Measurements from ENCODE around the gene ANKZF1. TPM values are rescaled to one million over a fixed set of nuclear protein-coding genes. Genes with fewer than 3 reads are reported as not detected.
A peak's percentile ranks its signal among the peaks of the same experiment; 100 is the strongest.

ANKZF1 gene
- polyA plus RNA-seq, 3 donors, result 7.6 to 79.3 (median 10.4) TPM

DNA sequence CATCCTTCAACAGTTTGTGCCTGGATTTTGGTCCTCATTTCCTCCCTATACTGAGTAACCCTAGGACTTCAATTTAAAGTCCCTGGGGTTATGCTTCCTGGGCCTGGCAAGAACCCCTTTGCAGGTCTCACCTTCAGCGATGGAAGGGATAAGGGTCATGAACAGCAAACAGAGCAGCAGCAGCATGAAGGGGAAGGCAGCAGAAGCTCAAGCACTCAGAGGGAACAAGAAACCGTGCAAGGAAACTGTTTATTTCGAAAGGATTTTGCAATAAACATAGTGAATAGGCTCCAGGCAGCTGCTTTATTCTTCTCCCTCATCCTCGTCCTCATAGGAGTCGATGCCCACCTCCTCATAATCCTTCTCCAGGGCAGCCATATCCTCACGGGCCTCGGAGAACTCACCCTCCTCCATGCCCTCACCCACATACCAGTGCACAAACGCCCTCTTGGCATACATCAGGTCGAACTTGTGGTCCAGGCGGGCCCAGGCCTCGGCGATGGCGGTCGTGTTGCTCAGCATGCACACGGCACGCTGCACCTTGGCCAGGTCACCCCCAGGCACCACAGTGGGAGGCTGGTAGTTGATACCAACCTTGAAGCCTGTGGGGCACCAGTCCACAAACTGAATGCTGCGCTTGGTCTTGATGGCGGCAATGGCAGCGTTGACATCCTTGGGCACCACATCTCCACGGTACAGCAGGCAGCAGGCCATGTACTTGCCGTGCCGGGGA is 20.6 kb downstream of the ANKZF1 start:
- peak overlapping the region; percentile 88 to 90 for H3K4me3 Mint-ChIP-seq
- peaks cover 19 to 35% of the 10 kb centered on the region in 2 donors for H3K36me3 ChIP-seq (replicated peaks in 1 of 2; ENCODE audit: control insufficient read depth in 1 of 2, insufficient read depth in 2 of 2, low read length in 2 of 2)
- TF ChIP-seq CTCF (IDR thresholded peaks at IDR 0.05), result no peak
- peaks cover 0 to 3% (median 0%) of the 10 kb centered on the region in 3 donors for H3K27me3 Mint-ChIP-seq (ENCODE audit: low read depth in 3 of 3)
- peak overlapping the region; percentile 84 to 95 (median 93) for H3K27ac Mint-ChIP-seq
- peak overlapping the region; percentile 19 to 96 (median 25) for H3K4me3 ChIP-seq (replicated peaks in 1 of 3; ENCODE audit: low read depth in 2 of 3, low read length in 3 of 3)
- H3K4me2 ChIP-seq (replicated peaks; ENCODE audit: extremely low read depth, low read length, poor library complexity, severe bottlenecking), result peak overlapping the region; percentile 82
- H4K20me1 ChIP-seq (ENCODE audit: insufficient read depth, low read length), result peaks cover 30% of the 10 kb centered on the region
- peak overlapping the region; percentile 50 for H3K9ac ChIP-seq (ENCODE audit: insufficient read depth, low read length, poor library complexity, severe bottlenecking)
- no peak overlapping the region for H2AFZ ChIP-seq (ENCODE audit: insufficient read depth, low read depth, low read length, poor library complexity, severe bottlenecking)
- H3K4me1 ChIP-seq (ENCODE audit: control insufficient read depth in 1 of 2, insufficient read depth in 2 of 2, low read length in 2 of 2), result peaks cover 77 to 91% of the 10 kb centered on the region in 2 donors
- H3K79me2 ChIP-seq (ENCODE audit: insufficient read depth, low read length), result peaks cover 89% of the 10 kb centered on the region
- H3K36me3 Mint-ChIP-seq, result peaks cover 28 to 47% of the 10 kb centered on the region in 2 donors
- H3K9me3 ChIP-seq (replicated peaks in 1 of 2; ENCODE audit: control insufficient read depth in 1 of 2, insufficient read depth in 1 of 2, low read length in 2 of 2), result no peaks in the 10 kb centered on the region
- H3K9me3 Mint-ChIP-seq, result no peaks in the 10 kb centered on the region
- H3K4me1 Mint-ChIP-seq, result peaks cover 71% of the 10 kb centered on the region
- H3K27ac ChIP-seq (ENCODE audit: low read depth in 1 of 2, low read length in 2 of 2), result peak overlapping the region; percentile 80 to 90
- intact Hi-C loops (cut with micrococcal nuclease), result loop anchor here (5.0 kb wide), 2 partner anchors 33 to 73 kb away; partner anchors contain the start of genes ABCB6 (in 2 of the 2), CNPPD1 (in 1 of the 2) and RETREG2 (in 1 of the 2)
- DNase-seq, result peak in 2 of 3 donors; percentile 27 to 57
- H3K27me3 ChIP-seq (ENCODE audit: control insufficient read depth in 2 of 2, insufficient read depth in 2 of 2, low read length in 2 of 2), result no peaks in the 10 kb centered on the region
- 66% methylated on average over 20 of the region's 22 CpGs for WGBS (ENCODE audit: insufficient coverage)

DNA sequence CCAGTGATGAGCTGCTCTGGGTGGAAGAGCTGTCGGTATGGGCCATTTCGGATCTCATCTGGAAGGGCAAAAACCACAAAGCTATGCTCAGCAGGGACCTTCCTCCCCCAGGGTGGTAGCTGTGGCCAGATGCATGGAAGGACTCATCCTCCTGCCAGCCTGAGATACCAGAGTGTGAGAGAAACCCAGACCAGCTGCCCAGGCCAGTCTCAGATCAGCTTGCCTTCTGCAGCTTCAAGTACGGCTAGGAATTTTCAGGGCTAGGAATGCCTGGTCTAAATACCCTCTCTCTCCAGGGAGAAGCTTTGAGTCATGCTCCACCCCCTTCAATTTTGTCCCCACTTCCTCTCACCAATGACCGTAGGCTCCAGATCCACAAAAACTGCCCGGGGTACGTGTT is 22.1 kb downstream of the ANKZF1 start:
- Mint-ChIP-seq H3K36me3 (peaks cover 28 to 47% of the 10 kb centered on the region in 2 donors), H3K27ac (peak overlapping the region; percentile 88 to 95 (median 93)), H3K4me3 (peak overlapping the region; percentile 90 to 96), H3K4me1 (peaks cover 70% of the 10 kb centered on the region), H3K9me3 (no peaks in the 10 kb centered on the region), H3K27me3 (ENCODE audit: low read depth in 3 of 3) (peaks cover 0 to 3% (median 0%) of the 10 kb centered on the region in 3 donors)
- peak overlapping the region; percentile 84 for H3K9ac ChIP-seq (ENCODE audit: insufficient read depth, low read length, poor library complexity, severe bottlenecking)
- H3K27me3 ChIP-seq (ENCODE audit: control insufficient read depth in 2 of 2, insufficient read depth in 2 of 2, low read length in 2 of 2), result no peaks in the 10 kb centered on the region
- intact Hi-C loops (cut with micrococcal nuclease), result loop anchor here (5.0 kb wide), 2 partner anchors 34 to 74 kb away; partner anchors contain the start of genes ABCB6 (in 2 of the 2), CNPPD1 (in 1 of the 2) and RETREG2 (in 1 of the 2)
- WGBS (ENCODE audit: insufficient coverage), result no CpG with 5 or more reads among the region's 6 CpGs
- H3K36me3 ChIP-seq (replicated peaks in 1 of 2; ENCODE audit: control insufficient read depth in 1 of 2, insufficient read depth in 2 of 2, low read length in 2 of 2), result peaks cover 19 to 35% of the 10 kb centered on the region in 2 donors
- peaks cover 75% of the 10 kb centered on the region for H3K79me2 ChIP-seq (ENCODE audit: insufficient read depth, low read length)
- H3K27ac ChIP-seq (ENCODE audit: low read depth in 1 of 2, low read length in 2 of 2), result peak overlapping the region; percentile 80 to 90
- DNase-seq, result peak in 1 of 3 donors; percentile 37
- TF ChIP-seq CTCF (IDR thresholded peaks at IDR 0.05), result no peak
- H3K9me3 ChIP-seq (replicated peaks in 1 of 2; ENCODE audit: control insufficient read depth in 1 of 2, insufficient read depth in 1 of 2, low read length in 2 of 2), result no peaks in the 10 kb centered on the region
- H3K4me3 ChIP-seq (replicated peaks in 1 of 3; ENCODE audit: low read depth in 2 of 3, low read length in 3 of 3), result peak overlapping the region; percentile 88 to 96 (median 88)
- peak overlapping the region; percentile 95 for H3K4me2 ChIP-seq (replicated peaks; ENCODE audit: extremely low read depth, low read length, poor library complexity, severe bottlenecking)
- H3K4me1 ChIP-seq (ENCODE audit: control insufficient read depth in 1 of 2, insufficient read depth in 2 of 2, low read length in 2 of 2), result peaks cover 70 to 82% of the 10 kb centered on the region in 2 donors
- peaks cover 30% of the 10 kb centered on the region for H4K20me1 ChIP-seq (ENCODE audit: insufficient read depth, low read length)
- no peak overlapping the region for H2AFZ ChIP-seq (ENCODE audit: insufficient read depth, low read depth, low read length, poor library complexity, severe bottlenecking)

Data from CD14-positive monocyte (primary cell).